ENCODE data around the gene KLHL7.

GRCh38 chr7:23100697-23101096 lies 4.9 kb upstream of the KLHL7 start:
- no peak for TF ChIP-seq CTCF (IDR thresholded peaks at IDR 0.05)
- TF ChIP-seq POLR2A (IDR thresholded peaks at IDR 0.05) = no peak
